HepG2 (cell line): Measurements from ENCODE around the gene C1QTNF9. TPM values are rescaled to one million over a fixed set of nuclear protein-coding genes. Genes with fewer than 3 reads are reported as not detected.

Source experiments
- ATAC-seq: fragments of 200-7000 bp; cut with Tn5 transposase; 3 replicates; pipeline ENCODE4 v1.9.1; 2020; ENCODE audit warnings: mild to moderate bottlenecking, moderate library complexity
- BruUV-seq: library from RNA; stranded (reverse); fragments of 400-500 nt; replicated peaks from 2 replicates; lab custom pipeline; 2021; lab: Mats Ljungman, UMichigan
- CTCF ChIA-PET: fragments of 300-600 bp; formaldehyde crosslinking; extraction: SDS; loops from one replicate; lab custom pipeline; 2021; ENCODE audit warnings: low total read pairs, inconsistent platforms, low intra/inter-chr PET ratio; lab: Yijun Ruan, JAX
- POLR2A ChIA-PET: fragments of 350-600 bp; sonication (Branson Sonifier 250); formaldehyde crosslinking; loops from one replicate; lab custom pipeline; 2020; ENCODE audit warnings: antibody characterized with exemption, inconsistent platforms; lab: Yijun Ruan, JAX
- DNase-seq: peaks from one replicate; pipeline ENCODE4 v3.0.0-alpha.2; 2015; ENCODE audit warnings: low spot score
- FAIRE-seq: peaks from 3 replicates; lab custom pipeline; 2011; peaks lifted over from hg19 to GRCh38; lab: Jason Lieb, UNC
- H2AFZ ChIP-seq: one replicate; pipeline ENCODE4 v1.6.1; 2011; ENCODE audit warnings: low read length, inconsistent platforms
- H3K27ac ChIP-seq: fragments of 300-600 bp; 3 replicates; pipeline ENCODE4 v1.8.0; 2011; ENCODE audit warnings: mixed run types, mild to moderate bottlenecking, mixed read lengths, low read length, inconsistent platforms; ENCODE audit not compliant: insufficient read depth; ENCODE audit errors: extremely low read length
- H3K27me3 ChIP-seq, 2 experiments: fragments of 200-600 bp in 1 of 2; 2 replicates in 1 of 2; 3 replicates in 1 of 2; pipeline versions ENCODE4 v1.6.0 to v1.8.0; 2011; ENCODE audit warnings: low read length in 2 of 2, mild to moderate bottlenecking in 2 of 2, moderate library complexity in 2 of 2, inconsistent platforms in 1 of 2; ENCODE audit not compliant: insufficient read depth in 2 of 2, control insufficient read depth in 1 of 2
- H3K36me3 ChIP-seq, 2 experiments: fragments of 200-600 bp in 1 of 2; replicated peaks in 1 of 2; 2 replicates in 1 of 2; 3 replicates in 1 of 2; pipeline versions ENCODE4 v1.5.1 to v1.8.0; 2011; ENCODE audit warnings: low read length in 2 of 2, inconsistent platforms in 1 of 2; ENCODE audit not compliant: insufficient read depth in 2 of 2, control insufficient read depth in 1 of 2
- H3K4me1 ChIP-seq: 2 replicates; pipeline ENCODE4 v1.5.1; 2012; ENCODE audit warnings: low read length, inconsistent platforms; ENCODE audit not compliant: insufficient read depth
- H3K4me2 ChIP-seq: 2 replicates; pipeline ENCODE4 v1.6.0; 2011; ENCODE audit warnings: low read depth, low read length, inconsistent platforms
- H3K4me3 ChIP-seq, 3 experiments: fragments of 200-600 bp in 1 of 3; sonication (generic), shearing (Covaris generic) in 1 of 3; replicated peaks in 1 of 3; 2 replicates each; pipeline ENCODE4 v1.5.1; 2011 to 2016; ENCODE audit warnings: low read length in 3 of 3, inconsistent platforms in 2 of 3, low read depth in 2 of 3, mild to moderate bottlenecking in 2 of 3, control low read depth in 1 of 3, mixed read lengths in 1 of 3; ENCODE audit not compliant: insufficient read depth in 1 of 3
- H3K79me2 ChIP-seq: one replicate; pipeline ENCODE4 v1.6.1; 2011; ENCODE audit warnings: low read length, inconsistent platforms; ENCODE audit not compliant: insufficient read depth
- H3K9ac ChIP-seq: 2 replicates; pipeline ENCODE4 v1.6.0; 2011; ENCODE audit warnings: mild to moderate bottlenecking, low read depth, low read length, inconsistent platforms; ENCODE audit not compliant: insufficient read depth
- H3K9me3 ChIP-seq: 2 replicates; pipeline ENCODE4 v1.5.1; 2012; ENCODE audit warnings: mild to moderate bottlenecking, low read length
- H4K20me1 ChIP-seq: 2 replicates; pipeline ENCODE4 v1.6.0; 2011; ENCODE audit warnings: inconsistent platforms, mild to moderate bottlenecking, low read length, moderate library complexity; ENCODE audit not compliant: insufficient read depth
- CBX2 ChIP-seq, 2 experiments: fragments of 200-600 bp in 1 of 2; sonication (generic); formaldehyde crosslinking in 1 of 2; IDR thresholded peaks; 2 replicates each; pipeline versions ENCODE4 v1.7.0 to v1.8.1; 2018 to 2022; ENCODE audit warnings: low read depth in 2 of 2, low read length in 1 of 2, mild to moderate bottlenecking in 1 of 2, missing genetic modification reagents in 1 of 2
- CEBPB ChIP-seq: IDR thresholded peaks from 2 replicates; pipeline ENCODE4 v1.6.1; 2011; ENCODE audit warnings: low read depth, low read length, improper control_type of control experiment, borderline replicate concordance
- CHD2 ChIP-seq: IDR thresholded peaks from 2 replicates; pipeline ENCODE4 v1.6.1; 2011; ENCODE audit warnings: low read depth, low read length, improper control_type of control experiment
- HDAC1 ChIP-seq: sonication (generic); formaldehyde crosslinking; IDR thresholded peaks from 2 replicates; pipeline ENCODE4 v1.5.1; 2020; ENCODE audit warnings: mild to moderate bottlenecking, missing genetic modification reagents
- NFRKB ChIP-seq: fragments of 450-650 bp; IDR thresholded peaks from 2 replicates; pipeline ENCODE4 v1.6.1; 2017
- RAD21 ChIP-seq: fragments of 450-650 bp; formaldehyde crosslinking; IDR thresholded peaks from 2 replicates; pipeline ENCODE4 v1.5.0; 2020; ENCODE audit warnings: mild to moderate bottlenecking
- RERE ChIP-seq: IDR thresholded peaks from 2 replicates; pipeline ENCODE4 v1.6.1; 2016; ENCODE audit warnings: low read depth, missing genetic modification reagents, missing compliant biosample characterization
- RNF2 ChIP-seq: fragments of 450-650 bp; conservative IDR thresholded peaks from 2 replicates; pipeline ENCODE4 v1.6.1; 2016; ENCODE audit warnings: low read depth
- ZBTB7B ChIP-seq: sonication (generic); formaldehyde crosslinking; IDR thresholded peaks from 2 replicates; pipeline ENCODE4 v1.4.0; 2020; ENCODE audit warnings: missing genetic modification reagents
- ZIK1 ChIP-seq: sonication (generic); formaldehyde crosslinking; IDR thresholded peaks from 2 replicates; pipeline ENCODE4 v1.5.0; 2020; ENCODE audit warnings: mild to moderate bottlenecking, low read depth, missing genetic modification reagents, borderline replicate concordance
- ZSCAN25 ChIP-seq: sonication (generic); formaldehyde crosslinking; IDR thresholded peaks from 2 replicates; pipeline ENCODE4 v1.8.0; 2022; ENCODE audit warnings: mild to moderate bottlenecking, missing genetic modification reagents
- WGBS: methylation state at CpG from one replicate; pipeline ENCODE4 v1.1.6; 2017; ENCODE audit warnings: low lambda C conversion rate; 5-methylcytosine and 5-hydroxymethylcytosine counted together
- in situ Hi-C: cut with HindIII; loops from 2 replicates; pipeline ENCODE4 v1.10.0; 2017; ENCODE audit warnings: low pct_unique_long_range_greater_than_20kb; ENCODE audit not compliant: extremely low pct_ligation_motif_present
- intact Hi-C: fragments of 100-400 bp; cut with micrococcal nuclease; formaldehyde crosslinking; loops from one replicate; pipeline ENCODE4 v1.10.0; 2022; ENCODE audit not compliant: unreplicated experiment
- polyA plus RNA-seq, 8 experiments: library from polyadenylated mRNA; depleted of rRNA in 3 of 8; stranded (reverse) in 7 of 8; unstranded in 1 of 8; fragments of >200 nt; fragmentation: Illumina TruSeq in 4 of 8; extraction: Trizol in 4 of 8; gene quantifications; 2 replicates each; pipeline versions ENCODE4 v1.2.1 to v1.2.3, GENCODE V29; 2011 to 2016; ENCODE audit warnings: low read depth in 4 of 8, missing spikeins in 1 of 8, mixed read lengths in 1 of 8; ENCODE audit not compliant: insufficient read depth in 1 of 8
- total RNA-seq, 5 experiments: library from RNA; depleted of rRNA; stranded (reverse); fragments of >200 nt; fragmentation: Illumina TruSeq; extraction: Trizol; gene quantifications; 2 replicates each; pipeline ENCODE4 v1.2.3, GENCODE V29; 2016; ENCODE audit warnings: low read depth in 1 of 5
- TF ChIP-seq, protein P1 (sequence below): sonication (generic); formaldehyde crosslinking; IDR thresholded peaks from 2 replicates; pipeline ENCODE4 v1.8.0; 2022; ENCODE audit warnings: missing genetic modification reagents, mild to moderate bottlenecking, borderline replicate concordance

Gene C1QTNF9
- total and polyA plus RNA-seq, 2 of the 13 experiments (the other 11 are each of a cell fraction or from before 2014, with no cell fraction given), result not detected

- ChIA-PET CTCF (no interaction called here), POLR2A (no interaction called here)
- H4K20me1 ChIP-seq, result no peaks in the 10 kb centered on the region; the same call in 1 of the 2 replicates
- H3K4me1 ChIP-seq, result peaks cover 12% of the 10 kb centered on the region
- H2AFZ ChIP-seq, result no peak overlapping the region
- no peak overlapping the region for H3K4me2 ChIP-seq
- peaks cover 0 to 9% of the 10 kb centered on the region in 2 experiments; a peak in 1 of 5 replicates for H3K36me3 ChIP-seq
- no peak overlapping the region for H3K9ac ChIP-seq
- in situ Hi-C loops (no loop called here), intact Hi-C loops (no loop called here)
- no TSS peak for BruUV-seq
- TF ChIP-seq CEBPB (0 out of 2 replicates have a peak, but pooled peaks have one; percentile 6), RAD21 (CRISPR knock-in tag) (no peak)
- no peak overlapping the region for H3K4me3 ChIP-seq
- no peaks in the 10 kb centered on the region for H3K27me3 ChIP-seq
- H3K9me3 ChIP-seq, result no peaks in the 10 kb centered on the region
- no peak overlapping the region for H3K27ac ChIP-seq
- FAIRE-seq (no peak), ATAC-seq (no peak), DNase-seq (no peak)
- WGBS, result 88% methylated on average over 13 of the region's 13 CpGs
- H3K79me2 ChIP-seq, result peaks cover 2% of the 10 kb centered on the region
Observed at GRCh38 chr13:24276861-24277260, 32.5 kb upstream of the C1QTNF9 start.

DNA sequence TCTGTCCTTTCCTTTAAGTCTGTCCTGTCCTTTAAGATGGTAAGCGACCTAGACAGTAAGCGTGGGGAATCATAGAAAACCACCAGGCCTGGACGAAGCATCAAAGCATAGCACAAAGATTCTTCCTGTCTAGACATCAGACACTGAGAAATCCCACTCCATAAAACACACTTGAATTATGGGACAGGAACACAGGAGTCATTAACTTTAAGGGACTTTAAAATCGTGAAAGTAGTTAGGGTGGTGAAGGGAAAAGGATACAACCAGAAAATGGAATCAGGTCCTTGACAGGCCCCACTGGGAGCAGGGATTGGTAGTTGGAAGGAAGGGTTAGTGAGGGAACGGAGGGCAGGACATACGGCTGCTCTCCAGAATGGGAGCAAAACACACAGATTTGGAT, 31.6 kb upstream of the C1QTNF9 start:
- peaks cover under 1 to 9% of the 10 kb centered on the region in 2 experiments; a peak in 3 of 5 replicates for H3K36me3 ChIP-seq
- POLR2A ChIA-PET, result no interaction called here
- ATAC-seq (no peak), FAIRE-seq (no peak), DNase-seq (no peak)
- H3K4me1 ChIP-seq, result peaks cover 4% of the 10 kb centered on the region
- no peak overlapping the region for H3K9ac ChIP-seq
- no peak overlapping the region for H3K27ac ChIP-seq
- no peaks in the 10 kb centered on the region for H3K9me3 ChIP-seq
- H3K27me3 ChIP-seq, result no peaks in the 10 kb centered on the region
- BruUV-seq, result no TSS peak
- H3K4me2 ChIP-seq, result no peak overlapping the region
- intact Hi-C loops (no loop called here), in situ Hi-C loops (no loop called here)
- CTCF ChIA-PET, result no interaction called here
- H3K79me2 ChIP-seq, result peaks cover 2% of the 10 kb centered on the region
- 95% methylated on average over 6 of the region's 6 CpGs for WGBS
- no peak overlapping the region for H2AFZ ChIP-seq
- peaks cover 2% of the 10 kb centered on the region; the same call in 1 of the 2 replicates for H4K20me1 ChIP-seq
- H3K4me3 ChIP-seq, result no peak overlapping the region
- TF ChIP-seq HDAC1 (CRISPR knock-in tag) (no peak), RNF2 (no peak), ZSCAN25 (no peak), ZBTB7B (CRISPR knock-in tag) (no peak), RERE (CRISPR knock-in tag) (no peak), CBX2 (IDR thresholded peaks at IDR 0.05; ENCODE audit: low read depth, low read length) (no peak), CBX2 (CRISPR knock-in tag; IDR thresholded peaks at IDR 0.05; ENCODE audit: low read depth) (no peak), CHD2 (no peak), ZIK1 (CRISPR knock-in tag) (no peak), NFRKB (no peak)
- TF ChIP-seq, protein P1, sequence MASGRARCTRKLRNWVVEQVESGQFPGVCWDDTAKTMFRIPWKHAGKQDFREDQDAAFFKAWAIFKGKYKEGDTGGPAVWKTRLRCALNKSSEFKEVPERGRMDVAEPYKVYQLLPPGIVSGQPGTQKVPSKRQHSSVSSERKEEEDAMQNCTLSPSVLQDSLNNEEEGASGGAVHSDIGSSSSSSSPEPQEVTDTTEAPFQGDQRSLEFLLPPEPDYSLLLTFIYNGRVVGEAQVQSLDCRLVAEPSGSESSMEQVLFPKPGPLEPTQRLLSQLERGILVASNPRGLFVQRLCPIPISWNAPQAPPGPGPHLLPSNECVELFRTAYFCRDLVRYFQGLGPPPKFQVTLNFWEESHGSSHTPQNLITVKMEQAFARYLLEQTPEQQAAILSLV (CRISPR knock-in tag), result no peak
